Stimulated activated CD8-positive, alpha-beta memory T cell treated with anti-CD3 and anti-CD28 coated beads, Interleukin-7, amount 100 ng/mL, for 4 hours (primary cell): ENCODE measurements around the gene ZNF831.

Experiments used
- DNase-seq, 2 donors: peaks; one replicate each; pipeline ENCODE4 v3.0.0-alpha.2; 2020; ENCODE audit warnings: low read depth in 2 of 2

Gene ZNF831

GRCh38 chr20:59141818-59142581, 21.6 kb upstream of the ZNF831 start:
- DNase-seq, result no peak

GRCh38 chr20:59143326-59143725, 20.3 kb upstream of the ZNF831 start:
- no peak for DNase-seq

- peak; percentile 43 to 62 for DNase-seq
Measured at GRCh38 chr20:59144179-59144830, 19.3 kb upstream of the ZNF831 start.

GRCh38 chr20:59144831-59145196, 18.8 kb upstream of the ZNF831 start:
- no peak for DNase-seq

- no peak for DNase-seq
Measured at GRCh38 chr20:59145247-59145923, 18.2 kb upstream of the ZNF831 start.

- peak; percentile 67 to 70 for DNase-seq
Measured at GRCh38 chr20:59145924-59146779, 17.5 kb upstream of the ZNF831 start.

- DNase-seq, result no peak
Measured at GRCh38 chr20:59146780-59147565, 16.6 kb upstream of the ZNF831 start.

DNA sequence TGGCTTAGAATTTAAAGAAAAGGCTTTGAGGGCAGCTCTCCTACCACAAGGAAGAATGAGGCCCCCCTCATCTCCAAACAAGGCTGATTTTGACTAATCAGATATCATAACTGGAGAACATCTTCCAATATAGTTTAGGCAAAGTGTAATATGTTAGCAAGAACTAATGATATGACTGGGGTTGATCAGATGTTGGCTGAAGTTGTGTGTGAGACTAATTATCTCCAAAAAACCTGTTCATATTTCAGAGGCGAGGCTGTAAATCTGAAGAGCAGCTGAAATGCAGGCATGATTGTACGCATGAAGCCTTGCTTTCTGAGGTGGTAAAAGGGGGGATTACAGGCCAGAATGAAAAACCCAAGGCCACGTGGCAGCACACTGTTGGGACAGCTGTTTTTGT, 16.0 kb upstream of the ZNF831 start:
- DNase-seq, result no peak

GRCh38 chr20:59148701-59149493, 14.7 kb upstream of the ZNF831 start:
- DNase-seq, result no peak

GRCh38 chr20:59149678-59150504, 13.7 kb upstream of the ZNF831 start:
- DNase-seq, result peak; percentile 30 to 50

DNA sequence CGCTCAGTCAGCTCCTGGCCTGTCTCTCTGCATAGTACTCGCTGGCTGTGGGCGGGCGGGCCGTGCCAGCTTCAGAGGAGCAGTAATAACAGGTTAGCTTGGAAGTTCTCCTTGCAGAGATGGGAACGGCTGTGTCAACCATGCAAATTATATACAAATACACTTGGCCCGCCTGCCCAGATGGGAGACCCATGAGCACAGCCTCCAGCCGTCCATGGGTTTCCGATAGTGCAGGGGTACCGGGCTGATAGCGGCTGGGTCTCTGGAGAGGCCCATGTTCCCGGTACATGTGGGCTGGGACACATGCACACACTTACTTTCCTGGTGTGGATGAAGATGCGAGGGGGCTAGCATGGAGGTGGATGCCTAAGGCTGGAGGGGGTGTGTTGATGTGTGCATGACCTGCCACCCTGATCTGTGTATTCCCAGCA, 12.8 kb upstream of the ZNF831 start:
- no peak for DNase-seq

- DNase-seq, result no peak
Measured at GRCh38 chr20:59151391-59151790, 12.2 kb upstream of the ZNF831 start.

GRCh38 chr20:59151820-59152219, 11.8 kb upstream of the ZNF831 start:
- DNase-seq, result no peak

- no peak for DNase-seq
Measured at GRCh38 chr20:59152559-59153354, 10.9 kb upstream of the ZNF831 start.

GRCh38 chr20:59153355-59153681, 10.3 kb upstream of the ZNF831 start:
- DNase-seq, result no peak

DNA sequence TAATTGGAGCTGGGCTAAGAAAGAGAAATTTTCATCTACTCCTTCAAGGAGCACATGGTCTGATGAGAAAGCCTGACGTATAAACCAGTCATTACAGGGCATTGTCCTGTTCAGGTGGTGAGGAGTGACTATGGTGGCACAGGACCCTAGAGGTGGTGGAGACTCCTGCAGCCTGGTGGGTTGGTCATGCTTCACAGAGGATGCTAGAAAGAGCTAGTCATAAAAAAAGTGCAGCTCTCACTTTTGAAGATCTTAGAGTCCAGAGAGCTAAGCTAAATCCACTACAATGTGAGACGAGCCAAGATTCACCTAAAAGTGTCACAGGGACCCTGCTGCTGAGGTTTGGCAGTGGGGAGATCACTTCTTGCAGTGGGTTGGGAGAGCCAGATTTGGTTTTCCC, 9.8 kb upstream of the ZNF831 start:
- DNase-seq, result no peak

DNA sequence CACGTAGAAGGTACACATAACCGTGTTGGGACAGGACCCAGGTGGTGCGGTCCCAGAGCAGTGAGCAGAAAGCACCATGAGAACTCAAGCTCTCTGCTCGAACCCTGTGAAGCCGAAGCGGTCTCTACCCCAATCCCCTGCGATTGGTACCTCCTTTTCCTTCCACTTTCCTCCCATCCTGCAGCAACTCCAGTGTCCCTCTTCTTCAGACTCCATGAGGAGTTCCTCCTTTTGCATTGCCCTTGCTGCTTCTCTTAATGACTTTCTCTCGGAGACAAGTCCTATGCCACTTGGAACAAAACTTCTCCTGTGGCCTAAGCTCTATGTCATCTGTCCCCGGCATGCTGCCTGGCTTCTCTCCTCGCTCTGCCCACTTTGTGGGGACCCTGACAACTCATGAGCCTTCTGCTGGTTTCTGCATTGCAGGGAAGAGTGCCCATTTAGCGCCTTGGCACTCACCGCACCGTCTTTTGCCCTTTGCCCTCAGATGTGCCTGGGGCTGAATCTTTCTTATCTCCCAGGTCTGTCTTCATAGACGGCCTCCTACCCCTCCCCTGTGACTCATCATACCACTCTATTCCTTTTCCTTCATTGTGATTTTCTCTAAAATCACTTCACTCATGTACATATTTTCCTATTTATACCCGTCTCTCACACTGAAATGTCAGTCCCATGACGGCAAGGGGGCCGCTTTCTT, 9.2 kb upstream of the ZNF831 start:
- DNase-seq, result no peak

DNA sequence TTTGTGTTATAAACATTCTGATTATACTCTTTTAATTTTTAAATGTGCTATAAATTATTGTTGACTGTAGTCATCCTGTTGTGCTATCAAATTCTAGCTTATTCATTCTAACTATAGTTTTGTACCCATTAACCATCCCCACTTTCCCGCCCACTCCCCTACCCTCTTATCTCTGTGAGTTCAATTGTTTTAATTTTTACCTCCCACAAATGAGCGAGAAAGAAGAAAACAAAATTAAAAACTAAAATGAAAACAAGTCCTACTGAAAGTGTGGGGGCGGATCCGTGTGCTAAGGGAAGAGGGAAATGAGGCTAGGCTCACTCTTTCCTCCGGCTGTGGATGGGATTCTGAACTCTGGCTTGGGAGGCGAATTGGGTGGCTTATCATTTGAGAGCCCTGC, 6.6 kb upstream of the ZNF831 start:
- no peak for DNase-seq
